Measurements from ENCODE around the gene SIPA1L3. TPM values are rescaled to one million over a fixed set of nuclear protein-coding genes. Genes with fewer than 3 reads are reported as not detected.

Gene SIPA1L3
- total RNA-seq, 2 donors from 2014 or later: 42.8 to 48.2 TPM

GRCh38 chr19:38047641-38048040 is 140.6 kb downstream of the SIPA1L3 start:
- no peak for TF ChIP-seq CTCF (conservative IDR thresholded peaks at IDR 0.05)
- 57 to 83% methylated on average over 1 to 15 of the region's 15 CpGs for WGBS, 2 experiments (ENCODE audit: insufficient coverage in 1 of 2, insufficient read length in 1 of 2)
- Histone ChIP-seq H3K4me1 (ENCODE audit: control insufficient read depth, insufficient read depth, low read length) (peaks cover 3% of the 10 kb centered on the region), H3K9me3 (ENCODE audit: control insufficient read depth, low read length) (peaks cover 2% of the 10 kb centered on the region), H3K27me3 (ENCODE audit: control insufficient read depth, insufficient read depth, low read length, poor library complexity, severe bottlenecking) (no peaks in the 10 kb centered on the region), H3K4me3 (ENCODE audit: low read length) (no peak overlapping the region), H3K27ac (ENCODE audit: low read depth, low read length) (no peak overlapping the region), H3K36me3 (ENCODE audit: control insufficient read depth, insufficient read depth, low read length) (no peaks in the 10 kb centered on the region), H3K9ac (ENCODE audit: extremely low read depth, low read length, poor library complexity, severe bottlenecking) (no peak overlapping the region)
- H3K27me3 Mint-ChIP-seq (ENCODE audit: insufficient read depth): no peaks in the 10 kb centered on the region
- H3K4me3 Mint-ChIP-seq: no peak overlapping the region
- peak overlapping the region; percentile 52 for H3K27ac Mint-ChIP-seq
- no peaks in the 10 kb centered on the region for H3K9me3 Mint-ChIP-seq
- H3K36me3 Mint-ChIP-seq (ENCODE audit: low read depth): peaks cover 10% of the 10 kb centered on the region
- DNase-seq: peak; percentile 75
- H3K4me1 Mint-ChIP-seq: peaks cover 37% of the 10 kb centered on the region

GRCh38 chr19:38049105-38049649 is 142.2 kb downstream of the SIPA1L3 start:
- no peak overlapping the region for H3K4me3 Mint-ChIP-seq
- H3K9me3 ChIP-seq (ENCODE audit: control insufficient read depth, low read length): no peaks in the 10 kb centered on the region
- no peak overlapping the region for H3K27ac Mint-ChIP-seq
- 92 to 96% methylated on average over 10 of the region's 10 CpGs for WGBS, 2 experiments (ENCODE audit: insufficient coverage in 1 of 2, insufficient read length in 1 of 2)
- DNase-seq: no peak
- H3K4me1 ChIP-seq (ENCODE audit: control insufficient read depth, insufficient read depth, low read length): peaks cover 3% of the 10 kb centered on the region
- no peaks in the 10 kb centered on the region for H3K36me3 ChIP-seq (ENCODE audit: control insufficient read depth, insufficient read depth, low read length)
- peaks cover 10% of the 10 kb centered on the region for H3K36me3 Mint-ChIP-seq (ENCODE audit: low read depth)
- H3K9me3 Mint-ChIP-seq: no peaks in the 10 kb centered on the region
- no peak overlapping the region for H3K4me3 ChIP-seq (ENCODE audit: low read length)
- no peaks in the 10 kb centered on the region for H3K27me3 ChIP-seq (ENCODE audit: control insufficient read depth, insufficient read depth, low read length, poor library complexity, severe bottlenecking)
- no peaks in the 10 kb centered on the region for H3K27me3 Mint-ChIP-seq (ENCODE audit: insufficient read depth)
- no peak for TF ChIP-seq CTCF (conservative IDR thresholded peaks at IDR 0.05)
- H3K27ac ChIP-seq (ENCODE audit: low read depth, low read length): no peak overlapping the region
- peaks cover 28% of the 10 kb centered on the region for H3K4me1 Mint-ChIP-seq
- no peak overlapping the region for H3K9ac ChIP-seq (ENCODE audit: extremely low read depth, low read length, poor library complexity, severe bottlenecking)

GRCh38 chr19:38055010-38055409 is 148.0 kb downstream of the SIPA1L3 start:
- TF ChIP-seq CTCF (conservative IDR thresholded peaks at IDR 0.05): no peak
- peaks cover 12% of the 10 kb centered on the region for H3K36me3 Mint-ChIP-seq (ENCODE audit: low read depth)
- H3K4me3 Mint-ChIP-seq: no peak overlapping the region
- H3K9me3 Mint-ChIP-seq: no peaks in the 10 kb centered on the region
- no peaks in the 10 kb centered on the region for H3K27me3 Mint-ChIP-seq (ENCODE audit: insufficient read depth)
- H3K27ac Mint-ChIP-seq: no peak overlapping the region
- Histone ChIP-seq H3K4me3 (ENCODE audit: low read length) (no peak overlapping the region), H3K9me3 (ENCODE audit: control insufficient read depth, low read length) (no peaks in the 10 kb centered on the region), H3K27ac (ENCODE audit: low read depth, low read length) (no peak overlapping the region), H3K36me3 (ENCODE audit: control insufficient read depth, insufficient read depth, low read length) (no peaks in the 10 kb centered on the region), H3K9ac (ENCODE audit: extremely low read depth, low read length, poor library complexity, severe bottlenecking) (no peak overlapping the region), H3K4me1 (ENCODE audit: control insufficient read depth, insufficient read depth, low read length) (peaks cover 10% of the 10 kb centered on the region), H3K27me3 (ENCODE audit: control insufficient read depth, insufficient read depth, low read length, poor library complexity, severe bottlenecking) (no peaks in the 10 kb centered on the region)
- 65 to 70% methylated on average over 6 to 8 of the region's 9 CpGs for WGBS, 2 experiments (ENCODE audit: insufficient coverage in 1 of 2, insufficient read length in 1 of 2)
- DNase-seq: peak; percentile 63
- peaks cover 31% of the 10 kb centered on the region for H3K4me1 Mint-ChIP-seq
